SIG-M5 treated with dmso at 0.1 percent for 504 hours (cell line): Measurements from ENCODE around the gene RGS10.
A peak's percentile ranks its signal among the peaks of the same experiment; 100 is the strongest.
"Not testable (repeated sequence)": the region's sequence is repeated elsewhere in the genome, so short reads cannot be mapped to it uniquely, and the experiment has no call there.

Experiments used
- DNase-seq: peaks from one replicate; lab custom pipeline; 2025; ENCODE audit not compliant: unreplicated experiment; lab: John Stamatoyannopoulos, UW

The RGS10 gene

DNA sequence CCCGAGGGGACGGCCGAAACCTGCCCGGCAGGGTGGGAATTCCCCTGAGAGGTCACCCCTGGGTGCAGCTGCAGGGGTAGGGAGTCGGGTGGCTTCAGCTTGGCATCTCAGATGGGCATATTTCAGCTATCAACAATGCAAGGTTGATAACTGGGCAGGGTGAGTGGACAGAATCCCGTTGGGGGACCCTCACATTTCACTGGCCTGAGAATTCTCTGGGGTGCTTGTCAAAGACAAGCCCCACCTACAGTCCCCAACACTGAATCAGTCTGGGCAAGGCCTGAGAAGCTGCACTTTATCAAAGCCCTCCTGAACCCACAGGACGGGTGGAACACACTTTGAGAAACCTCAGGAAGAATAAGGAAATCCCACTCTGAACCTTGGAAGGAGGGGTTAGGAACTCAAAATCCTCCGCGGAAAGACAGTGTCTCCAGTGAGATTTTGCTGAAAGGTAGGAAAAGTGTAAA, 3.1 kb downstream of the RGS10 start:
- DNase-seq: no peak

DNA sequence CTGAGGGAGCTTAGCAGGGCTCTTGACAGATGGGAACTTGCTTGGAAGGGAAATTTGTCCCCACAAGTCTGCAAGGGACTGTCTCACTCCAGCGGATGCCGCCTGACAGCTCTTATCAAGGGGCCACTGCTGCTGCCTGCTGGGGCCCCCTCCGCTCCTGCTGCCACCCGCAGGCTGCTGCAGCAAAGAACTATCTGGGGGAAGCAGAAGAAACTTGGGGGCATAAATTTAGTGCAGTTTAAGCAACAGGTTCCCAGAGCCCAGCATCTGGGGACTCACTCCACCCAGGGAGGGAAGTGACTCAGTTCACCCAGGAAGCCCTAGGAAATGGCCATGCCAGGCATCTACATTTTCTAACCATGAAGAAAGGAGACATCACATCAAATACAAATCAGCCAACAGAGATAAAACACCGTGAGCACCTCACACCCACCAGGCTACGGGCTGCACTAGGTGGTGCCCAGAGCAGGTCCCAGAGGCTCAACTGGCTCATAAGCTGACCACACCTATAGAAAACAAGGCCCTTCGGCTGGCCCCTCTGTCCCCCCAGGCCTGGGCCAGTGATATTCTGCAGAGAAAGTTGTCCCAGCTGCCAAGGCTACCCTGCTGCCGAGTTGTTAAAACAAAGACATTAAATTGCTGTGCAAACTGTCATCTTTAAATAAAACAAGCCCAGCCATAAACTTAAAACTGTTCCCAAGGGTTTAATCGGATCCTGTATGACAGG, 3.7 kb downstream of the RGS10 start:
- DNase-seq: peak; percentile 68

DNA sequence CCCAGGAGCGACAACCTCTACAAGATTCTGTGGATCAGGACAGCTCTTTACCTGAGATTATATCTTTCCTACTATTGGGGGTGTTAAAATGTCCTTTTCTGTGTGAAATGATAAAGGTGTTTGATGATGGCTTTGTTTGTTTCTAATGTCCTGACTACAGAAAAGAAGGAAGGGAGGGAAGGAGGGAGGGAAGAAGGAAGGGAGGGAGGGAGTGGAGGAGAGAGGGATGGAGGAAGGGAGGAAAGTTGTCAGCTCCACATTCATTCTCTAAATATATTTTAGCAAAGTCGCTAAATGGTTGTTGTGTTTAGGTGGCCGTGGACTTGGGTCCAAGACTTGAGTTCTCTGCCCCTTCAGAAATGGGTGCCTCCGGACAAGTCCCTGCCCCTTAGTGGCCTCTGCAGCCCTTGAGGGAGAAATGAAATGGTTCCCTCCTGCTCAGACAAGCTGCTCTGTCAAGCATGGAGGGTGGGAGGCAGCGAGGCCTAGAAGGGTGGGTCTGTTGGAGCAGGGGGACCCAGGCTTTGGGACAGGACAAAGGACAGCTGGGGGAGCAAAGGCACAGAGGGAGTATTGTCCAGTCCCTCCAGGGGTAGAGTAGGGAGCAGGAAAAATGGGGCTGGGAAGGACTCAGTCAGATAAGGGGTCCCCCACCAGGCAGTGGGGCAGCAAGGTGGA, 4.4 kb downstream of the RGS10 start:
- no peak for DNase-seq

DNA sequence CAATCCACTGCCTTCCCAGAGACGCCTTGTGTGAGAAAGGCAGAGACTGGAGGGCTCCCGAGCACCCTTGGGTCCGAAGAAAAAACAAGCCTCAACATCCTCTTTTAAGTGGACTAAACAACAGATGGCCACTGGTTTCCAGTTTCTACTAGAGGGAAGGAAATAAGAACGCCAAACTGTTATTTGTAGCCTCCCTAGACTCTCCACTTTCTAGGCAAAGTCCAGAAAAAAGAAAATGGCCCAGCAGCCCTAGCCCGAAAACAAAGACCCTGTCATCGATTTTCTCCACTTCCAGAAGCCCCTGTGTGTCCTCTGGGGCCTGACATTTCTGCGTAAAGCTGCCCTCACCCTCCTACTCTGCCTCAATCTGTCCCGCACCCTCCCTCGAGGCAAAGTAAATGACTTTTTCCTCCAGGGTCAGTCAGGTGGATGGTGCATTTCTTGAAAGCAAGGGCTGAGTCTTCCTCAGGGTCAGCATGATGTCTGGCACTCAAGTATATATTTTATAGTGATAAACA, 6.0 kb downstream of the RGS10 start:
- DNase-seq: no peak

DNA sequence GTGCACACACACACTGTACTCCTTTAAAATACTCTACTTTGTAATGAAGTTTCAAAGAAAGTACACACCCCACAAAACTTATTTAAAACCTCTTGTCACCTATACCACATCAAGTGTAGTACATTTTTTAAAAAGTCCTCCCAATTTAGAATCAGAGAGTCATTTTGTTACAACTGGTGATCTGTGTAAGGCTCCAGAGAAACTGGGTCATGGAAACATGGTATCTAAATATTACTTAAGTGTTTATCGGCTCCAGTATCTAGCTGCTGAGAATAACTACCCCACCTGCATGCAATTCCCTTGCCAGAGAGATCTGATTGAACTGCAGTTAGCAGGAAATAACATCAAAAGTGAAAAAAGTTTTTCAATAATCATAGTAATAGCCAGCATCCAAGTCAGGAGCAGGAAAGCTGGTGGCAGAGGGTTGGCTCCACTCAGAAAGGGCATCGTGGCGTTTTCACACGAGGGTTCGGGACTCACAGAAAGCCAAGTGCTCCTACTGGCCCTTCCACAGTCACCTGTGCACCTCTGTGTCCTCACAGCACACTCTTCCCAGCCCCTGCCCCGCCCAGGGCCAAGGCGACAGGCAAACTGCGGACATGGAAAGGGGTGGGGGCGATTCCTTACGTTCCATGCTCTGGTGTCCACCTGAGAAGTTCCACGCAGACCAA, 6.5 kb downstream of the RGS10 start:
- no peak for DNase-seq

DNA sequence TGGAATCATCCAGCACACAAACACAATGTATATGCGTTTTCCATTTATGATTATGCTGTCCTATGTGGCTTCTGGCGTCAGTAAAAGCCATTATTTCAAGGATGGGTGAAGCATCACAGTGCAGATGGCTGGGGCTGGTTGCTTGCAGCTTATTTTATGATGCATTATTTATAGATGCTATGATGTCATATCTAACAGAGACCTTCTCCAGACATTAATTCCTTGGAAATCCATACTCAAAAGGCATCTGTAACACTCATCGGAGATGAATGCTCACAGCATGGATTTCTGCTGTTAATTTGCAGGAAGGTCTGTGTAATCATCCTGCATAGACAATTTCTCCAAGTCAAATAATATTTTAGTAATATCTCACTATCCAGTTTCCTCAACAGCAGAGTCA, 7.2 kb downstream of the RGS10 start:
- no peak for DNase-seq

DNA sequence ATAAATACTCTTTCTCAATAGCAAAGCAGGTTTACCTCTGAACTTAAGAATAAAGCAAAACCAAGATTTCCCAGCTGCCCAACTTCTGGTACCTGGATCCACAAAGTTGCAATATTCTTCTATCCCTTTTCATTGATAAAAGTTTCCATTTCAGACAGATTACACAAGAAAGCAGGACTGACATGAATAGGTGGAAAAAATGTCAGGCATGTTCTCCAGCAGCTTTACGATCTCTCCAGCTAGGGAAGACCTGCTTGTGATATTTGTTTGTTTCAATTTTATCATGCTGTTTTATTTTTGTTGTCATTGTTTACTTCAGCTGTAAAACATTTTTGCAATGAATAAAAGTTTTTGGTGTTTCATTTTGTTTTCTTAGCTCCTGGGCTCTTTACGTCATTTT, 9.0 kb downstream of the RGS10 start:
- DNase-seq: no peak

DNA sequence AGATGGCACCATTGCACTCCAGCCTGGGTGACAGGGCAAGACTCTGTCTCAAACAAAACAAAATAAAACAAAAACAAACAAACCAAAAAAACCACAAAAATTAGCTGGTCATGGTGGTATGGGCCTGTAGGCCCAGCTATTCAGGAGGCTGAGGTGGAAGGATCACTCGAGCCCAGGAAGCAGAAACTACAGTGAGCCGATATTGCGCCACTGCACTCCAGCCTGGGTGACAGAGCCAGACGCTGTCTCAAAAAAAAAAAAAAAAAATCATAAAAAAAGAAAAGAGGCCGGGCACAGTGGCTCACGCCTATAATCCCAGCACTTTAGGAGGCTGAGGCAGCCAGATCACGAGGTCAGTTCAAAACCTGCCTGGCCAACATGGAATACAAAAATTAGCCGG, 9.7 kb downstream of the RGS10 start:
- DNase-seq: not testable (repeated sequence)

DNA sequence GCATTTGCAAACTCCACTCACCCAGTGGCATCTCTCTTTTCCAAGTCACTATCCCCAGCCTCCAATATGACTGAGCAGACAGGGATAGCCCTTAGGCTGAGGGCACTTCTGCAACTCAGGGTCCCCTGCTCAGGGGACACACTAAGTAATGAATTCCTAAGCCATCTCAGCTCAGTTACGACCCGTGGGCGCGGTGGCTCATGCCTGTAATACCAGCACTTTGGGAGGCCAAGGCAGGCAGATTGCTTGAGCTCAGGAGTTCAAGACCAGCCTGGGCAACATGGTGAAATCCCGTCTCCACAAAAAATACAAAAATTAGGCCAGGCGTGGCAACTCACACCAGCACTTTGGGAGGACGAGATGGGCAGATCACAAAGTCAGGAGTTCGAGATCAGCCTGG, 10.3 kb downstream of the RGS10 start:
- not testable (repeated sequence) for DNase-seq

DNA sequence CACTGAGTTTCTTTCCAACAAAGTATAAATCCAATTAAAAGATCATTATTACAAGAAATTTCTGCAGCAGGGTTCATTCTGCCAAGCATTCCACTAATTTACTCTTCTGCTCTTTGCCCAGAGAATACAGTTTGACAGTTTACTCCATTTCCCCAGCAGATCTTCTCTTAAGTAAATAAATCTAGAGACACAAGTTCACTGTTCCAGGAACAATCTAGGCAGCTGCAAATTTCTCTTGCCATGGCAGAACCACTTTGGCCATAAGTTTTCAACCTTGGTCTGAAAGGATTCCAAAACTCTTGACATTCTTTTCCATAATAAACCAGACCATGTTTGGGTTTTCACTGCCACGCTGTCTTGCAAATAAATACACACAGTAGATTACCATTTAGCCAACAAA, 11.5 kb downstream of the RGS10 start:
- DNase-seq: no peak

DNA sequence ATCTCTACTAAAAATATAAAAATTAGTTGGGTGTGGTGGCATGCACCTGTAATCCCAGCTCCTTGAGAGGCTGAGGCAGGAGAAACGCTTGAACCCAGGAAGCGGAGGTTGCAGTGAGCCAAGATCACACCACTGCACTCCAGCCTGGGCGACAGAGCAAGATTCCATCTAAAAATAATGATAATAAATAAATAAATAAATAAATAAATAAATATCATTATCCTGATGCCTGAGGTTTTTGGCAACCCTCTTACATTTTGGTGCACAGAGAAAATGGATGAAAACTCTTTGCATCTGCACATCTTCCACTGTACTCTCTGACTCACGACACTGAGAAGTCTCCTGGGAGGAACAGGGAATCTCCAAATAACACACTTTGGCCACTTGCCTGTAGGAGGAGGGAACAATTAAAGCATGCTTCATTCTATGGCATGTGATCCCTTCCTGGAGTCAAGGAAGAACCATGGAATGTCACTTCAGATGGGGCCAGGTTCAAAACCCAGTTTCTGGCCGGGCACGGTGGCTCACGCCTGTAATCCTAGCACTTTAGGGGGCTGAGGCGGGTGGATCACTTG, 13.8 kb downstream of the RGS10 start:
- not testable (repeated sequence) for DNase-seq

DNA sequence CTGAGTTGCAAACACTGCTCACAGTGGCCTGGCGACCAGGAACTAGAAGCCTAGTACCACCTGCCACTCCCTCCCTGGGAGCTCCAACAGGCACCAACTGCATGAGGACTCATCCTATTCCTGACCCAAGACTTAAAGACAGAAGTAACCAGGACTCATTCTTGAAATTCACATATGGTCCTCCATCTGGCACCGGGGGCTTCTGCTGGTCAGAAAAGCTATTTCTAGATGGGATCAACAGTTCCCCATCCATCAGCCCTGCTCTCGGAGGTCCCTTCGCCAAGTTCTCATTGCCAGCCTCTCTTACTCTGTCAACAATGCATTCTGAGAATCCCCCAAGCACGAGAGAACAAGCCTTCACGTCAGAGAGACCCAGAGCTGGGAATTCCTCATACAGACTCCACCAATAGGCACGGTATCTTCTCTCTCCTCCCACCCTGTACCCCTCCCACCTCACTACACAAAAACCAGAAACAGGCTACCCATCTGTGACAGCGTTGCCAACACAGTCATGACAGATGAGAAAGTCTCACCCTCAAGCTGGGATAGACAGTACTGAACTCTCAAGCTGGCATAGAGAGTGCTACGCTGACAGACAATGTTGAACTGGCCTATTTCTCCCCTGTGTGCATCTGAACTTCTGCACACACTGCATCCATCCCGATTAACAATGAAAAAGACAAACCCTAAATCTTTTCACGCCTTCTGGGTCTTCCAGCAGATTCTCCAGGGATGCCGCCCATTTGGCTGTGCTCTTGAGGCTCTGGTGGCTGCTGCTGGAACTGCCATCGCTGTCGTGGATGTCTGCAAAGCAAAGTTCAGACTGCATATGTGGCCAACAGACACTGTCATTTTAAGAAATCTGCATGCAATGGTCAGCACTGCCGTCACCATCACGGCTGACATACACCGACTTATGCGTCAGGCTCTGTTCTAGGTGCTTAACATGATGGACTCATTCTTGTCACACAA, 15.6 kb downstream of the RGS10 start:
- no peak for DNase-seq

DNA sequence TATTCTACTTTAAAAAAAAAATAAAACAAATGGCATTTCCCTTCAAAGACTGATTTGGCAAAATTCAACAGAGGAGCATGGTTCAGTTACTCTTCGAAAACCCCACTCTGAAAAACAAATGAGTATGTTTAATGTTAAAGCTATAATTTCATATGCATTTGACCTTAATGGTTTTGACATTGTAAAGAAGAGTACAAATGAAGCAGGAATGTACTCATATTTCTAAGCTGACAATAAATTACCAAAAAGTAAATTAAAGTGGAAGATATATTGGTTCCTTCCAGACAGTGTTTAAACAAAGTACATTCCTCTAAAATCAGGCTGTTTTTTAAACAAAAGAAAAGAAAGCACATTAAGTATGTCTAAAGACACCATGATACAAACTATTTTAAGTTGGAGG, 16.4 kb downstream of the RGS10 start:
- DNase-seq: no peak

DNA sequence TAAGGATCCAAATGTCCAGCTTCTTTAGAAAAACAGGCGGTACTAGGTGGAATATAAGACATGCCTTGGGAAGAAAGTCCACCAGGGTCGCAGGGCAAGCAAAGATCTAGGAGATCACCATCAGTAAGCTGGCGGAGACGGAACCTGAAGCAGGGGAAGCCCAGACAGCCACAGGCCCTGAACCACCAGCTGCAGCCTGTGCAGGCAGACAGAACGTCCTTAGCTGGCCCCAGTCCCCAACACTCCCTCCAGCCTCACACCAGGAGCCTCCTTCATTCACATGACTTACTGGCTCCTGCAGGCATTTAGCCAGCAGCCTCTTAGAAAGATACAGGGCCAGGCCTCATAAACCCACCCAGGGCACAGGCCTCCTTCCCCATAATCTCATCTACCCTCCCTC, 17.4 kb downstream of the RGS10 start:
- DNase-seq: no peak

DNA sequence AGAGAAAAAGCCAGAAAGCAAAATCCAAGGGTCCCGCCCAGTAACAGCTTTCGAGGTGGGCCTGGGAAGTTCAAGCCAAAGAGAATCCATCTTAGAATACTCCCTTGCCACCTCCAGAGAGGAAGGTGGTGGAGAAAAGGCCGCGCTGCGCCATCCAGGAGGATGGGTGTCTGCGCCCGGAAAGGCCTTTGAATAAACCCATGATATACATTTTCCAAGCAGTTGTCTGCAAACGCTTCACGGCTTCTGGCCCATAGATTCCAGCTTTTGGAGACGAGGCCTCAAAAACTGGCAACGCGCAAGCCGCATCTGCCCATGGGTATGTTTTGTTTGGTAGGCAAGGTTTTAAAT, 17.8 kb downstream of the RGS10 start:
- no peak for DNase-seq

DNA sequence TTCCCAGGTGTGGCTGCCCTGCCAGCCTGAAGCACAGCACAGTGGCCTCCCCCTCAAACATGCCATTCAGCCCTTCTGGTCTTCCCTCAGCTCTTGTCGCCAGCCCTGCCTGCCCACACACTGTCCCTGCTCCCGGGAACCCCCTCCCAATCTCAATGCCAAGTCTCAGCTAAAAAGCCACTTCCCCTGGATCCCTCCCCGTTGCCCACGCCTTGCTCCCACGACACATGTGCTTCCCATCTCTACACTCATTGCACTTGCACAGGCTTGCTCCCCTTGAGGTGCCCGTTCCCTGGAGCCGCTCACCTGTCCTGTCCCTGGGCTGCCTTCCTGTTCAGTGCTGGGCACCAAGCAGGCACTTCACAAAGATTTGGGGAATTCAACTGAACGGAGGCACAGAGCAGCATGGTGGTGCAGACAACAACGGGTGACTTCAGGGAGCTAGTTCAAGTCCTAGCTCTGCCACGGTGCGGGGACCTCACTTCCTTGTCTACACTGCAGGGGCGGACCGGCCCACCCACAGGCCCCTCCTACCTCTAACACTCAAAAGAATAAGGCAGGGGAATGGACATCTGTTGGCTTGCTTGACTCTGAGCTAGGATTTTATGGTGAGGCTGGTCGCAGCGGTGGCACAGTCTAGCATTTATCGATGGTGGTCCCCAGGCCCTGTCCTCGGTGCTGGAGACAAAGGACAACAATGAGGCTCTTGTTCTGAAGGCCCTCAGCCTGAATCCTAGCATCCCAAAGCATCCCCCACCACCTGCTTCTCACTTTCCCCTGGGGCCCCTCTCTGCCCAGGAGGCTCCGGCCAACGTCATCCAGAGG, 18.4 kb downstream of the RGS10 start:
- DNase-seq: no peak

DNA sequence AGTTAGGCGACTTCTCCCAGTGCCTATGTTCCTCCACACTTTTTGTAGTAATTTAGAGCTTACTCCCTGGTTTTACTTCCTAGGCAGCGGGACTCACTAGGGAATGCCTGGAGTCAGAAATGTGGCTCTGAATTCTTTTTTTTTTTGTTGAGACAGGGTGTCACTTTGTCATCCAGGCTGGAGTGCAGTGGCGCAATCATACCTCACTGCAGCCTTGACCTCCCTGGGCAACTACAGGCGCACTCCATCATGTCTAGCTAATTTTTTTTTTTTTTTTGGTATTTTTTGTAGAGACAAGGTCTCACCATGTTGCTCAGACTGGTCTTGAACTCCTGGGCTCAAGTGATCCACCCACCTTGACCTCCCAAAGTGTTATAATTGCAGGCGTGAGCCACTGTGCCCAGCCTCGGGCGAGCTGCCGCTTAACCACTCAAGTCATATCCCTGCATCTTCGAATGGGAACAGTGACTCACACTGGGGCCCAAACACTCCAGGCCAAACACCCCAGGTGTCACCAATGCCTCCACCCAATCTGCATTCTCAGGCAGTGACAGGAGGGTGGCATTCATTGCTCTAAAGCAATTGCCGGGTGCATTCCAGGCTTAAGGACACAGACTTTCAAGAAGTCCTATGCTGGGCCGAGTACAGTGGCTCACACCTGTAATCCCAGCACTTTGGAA, 19.6 kb downstream of the RGS10 start:
- DNase-seq: no peak

DNA sequence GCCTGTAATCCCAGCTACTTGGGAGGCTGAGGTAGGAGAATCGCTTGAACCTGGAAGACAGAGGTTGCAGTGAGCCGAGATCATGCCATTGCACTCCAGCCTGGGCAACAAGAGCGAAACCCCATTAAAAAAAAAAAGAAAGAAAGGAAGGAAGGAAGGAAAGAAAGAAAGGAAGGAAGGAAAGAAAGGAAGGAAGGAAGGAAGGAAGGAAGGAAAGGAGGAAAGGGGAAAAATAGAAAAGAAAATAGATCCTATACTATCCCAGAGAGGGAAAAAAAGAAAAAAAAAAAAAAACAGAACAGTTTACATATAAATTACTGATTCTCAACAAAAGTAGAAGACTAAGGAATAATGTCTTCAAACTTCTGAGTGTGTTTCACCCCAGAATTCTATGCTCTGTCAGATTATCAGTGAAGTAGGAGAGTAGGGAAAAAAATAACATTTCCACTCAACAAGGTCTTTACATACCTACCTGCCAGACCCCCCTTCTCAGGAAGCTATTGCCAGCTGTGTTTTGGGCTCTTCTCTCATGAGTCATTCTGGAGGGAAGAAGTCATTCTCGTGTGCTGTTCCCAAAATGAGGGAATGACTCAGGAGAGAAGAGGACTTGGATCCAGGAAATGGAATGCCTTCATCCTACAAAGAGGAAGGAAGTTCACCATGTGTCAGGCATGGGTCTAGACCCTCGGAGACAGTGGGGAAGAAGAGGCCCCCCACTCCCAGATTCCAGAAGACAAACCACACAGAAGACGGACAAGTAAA, 20.9 kb downstream of the RGS10 start:
- no peak for DNase-seq
